Measurements from ENCODE around the gene VDR.
"Not testable (repeated sequence)": the region's sequence is repeated elsewhere in the genome, so short reads cannot be mapped to it uniquely, and the experiment has no call there.

Gene VDR

GRCh38 chr12:47809518-47809917, 95.3 kb downstream of the VDR start:
- DNase-seq: not testable (repeated sequence)

GRCh38 chr12:47808574-47809365, 96.0 kb downstream of the VDR start:
- DNase-seq: peak; percentile 81

- DNase-seq: no peak
These were observed 96.7 kb downstream of the VDR start for GRCh38 chr12:47808050-47808449.

- peak; percentile 49 for DNase-seq
These were observed 97.5 kb downstream of the VDR start for GRCh38 chr12:47807338-47807737.

- DNase-seq: peak; percentile 1
These were observed 99.4 kb downstream of the VDR start for GRCh38 chr12:47805417-47805816.

GRCh38 chr12:47804171-47804570, 100.6 kb downstream of the VDR start:
- DNase-seq: peak; percentile 3

- peak; percentile 27 for DNase-seq
These were observed 101.5 kb downstream of the VDR start for GRCh38 chr12:47803191-47803875.

GRCh38 chr12:47802312-47802711, 102.5 kb downstream of the VDR start:
- DNase-seq: peak; percentile 69

GRCh38 chr12:47801904-47802246, 102.9 kb downstream of the VDR start:
- peak; percentile 2 for DNase-seq

- no peak for DNase-seq
These were observed 103.5 kb downstream of the VDR start for GRCh38 chr12:47801170-47801903.

- no peak for DNase-seq
These were observed 104.2 kb downstream of the VDR start for GRCh38 chr12:47800582-47800981.

GRCh38 chr12:47799357-47799955, 105.3 kb downstream of the VDR start:
- no peak for DNase-seq

- no peak for DNase-seq
These were observed 106.3 kb downstream of the VDR start for GRCh38 chr12:47798382-47798948.

- DNase-seq: peak; percentile 60
These were observed 107.4 kb downstream of the VDR start for GRCh38 chr12:47797441-47797840.

GRCh38 chr12:47795814-47796411, 108.9 kb downstream of the VDR start:
- no peak for DNase-seq

GRCh38 chr12:47795121-47795813, 109.5 kb downstream of the VDR start:
- DNase-seq: no peak

GRCh38 chr12:47794679-47795078, 110.1 kb downstream of the VDR start:
- DNase-seq: no peak

GRCh38 chr12:47793015-47793681, 111.6 kb downstream of the VDR start:
- no peak for DNase-seq

GRCh38 chr12:47791874-47792273, 112.9 kb downstream of the VDR start:
- no peak for DNase-seq
